ENCODE data around the gene SOCS2.

GRCh38 chr12:93524386-93525133, 47.9 kb upstream of the SOCS2 start:
- TF ChIP-seq POLR2A (IDR thresholded peaks at IDR 0.05; ENCODE audit: low read depth, low read length) (no peak), BCL11A (IDR thresholded peaks at IDR 0.05; ENCODE audit: low read depth, low read length) (no peak), CTCF (IDR thresholded peaks at IDR 0.05 in 2 of 3, conservative IDR thresholded peaks at IDR 0.05 in 1 of 3; ENCODE audit: control insufficient read depth in 2 of 3, extremely low read depth in 1 of 3, insufficient read depth in 1 of 3, low read depth in 3 of 3, low read length in 3 of 3) (no peak), POLR2AphosphoS5 (IDR thresholded peaks at IDR 0.05; ENCODE audit: low read length) (no peak), SIX5 (IDR thresholded peaks at IDR 0.05; ENCODE audit: low read depth, low read length, severe bottlenecking) (no peak), CEBPZ (IDR thresholded peaks at IDR 0.05; ENCODE audit: low read depth, low read length) (no peak)

Data from GM12878 (cell line).